ENCODE results near the gene URAD.

- TF ChIP-seq CTCF (conservative IDR thresholded peaks at IDR 0.05; ENCODE audit: low read length), result no peak
- no peak for TF ChIP-seq EZH2phosphoT487 (IDR thresholded peaks at IDR 0.05; ENCODE audit: borderline replicate concordance, low read depth, low read length)
Observed at GRCh38 chr13:27970382-27971235, 17.9 kb downstream of the URAD start.

Measured in OCI-LY7 (cell line).